Neural cell (in vitro differentiated cells): ENCODE data around the gene KIZ. TPM values are rescaled to one million over a fixed set of nuclear protein-coding genes. Genes with fewer than 3 reads are reported as not detected.

Experiments used
- H2AFZ ChIP-seq: fragments of 200-600, 300-800 bp; sonication (generic), shearing (Covaris generic); 2 replicates; pipeline ENCODE4 v1.6.0; 2014; ENCODE audit warnings: low read depth, mild to moderate bottlenecking, antibody characterized with exemption, low read length, moderate library complexity
- H3F3A ChIP-seq: fragments of 200-600 bp; shearing (Covaris generic); 2 replicates; pipeline ENCODE4 v1.6.1; 2016; ENCODE audit warnings: mild to moderate bottlenecking, moderate library complexity, mixed read lengths, antibody characterized with exemption, low read length; ENCODE audit not compliant: insufficient read depth, poor library complexity, severe bottlenecking
- H3K27ac ChIP-seq: fragments of 200-600, 300-800 bp; sonication (generic), shearing (Covaris generic); 2 replicates; pipeline ENCODE4 v1.5.1; 2014; ENCODE audit warnings: mild to moderate bottlenecking, low read length, moderate library complexity
- H3K27me3 ChIP-seq: fragments of 300-800, 200-600 bp; sonication (generic), shearing (Covaris generic); 2 replicates; pipeline ENCODE4 v1.6.0; 2014; ENCODE audit warnings: mild to moderate bottlenecking, low read depth, low read length, moderate library complexity; ENCODE audit not compliant: insufficient read depth
- H3K36me3 ChIP-seq: fragments of 300-800, 200-600 bp; sonication (generic), shearing (Covaris generic); 2 replicates; pipeline ENCODE4 v1.5.1; 2014; ENCODE audit warnings: mild to moderate bottlenecking, antibody characterized with exemption, low read length, moderate library complexity; ENCODE audit not compliant: insufficient read depth
- H3K4me2 ChIP-seq: fragments of 300-800, 200-600 bp; sonication (generic), shearing (Covaris generic); 2 replicates; pipeline ENCODE4 v1.6.0; 2014; ENCODE audit warnings: mild to moderate bottlenecking, low read length
- H3K4me3 ChIP-seq: fragments of 300-800, 200-600 bp; sonication (generic), shearing (Covaris generic); 2 replicates; pipeline ENCODE4 v1.5.1; 2014; ENCODE audit warnings: mild to moderate bottlenecking, low read length, moderate library complexity
- H3K79me2 ChIP-seq: fragments of 200-600 bp; shearing (Covaris generic); replicated peaks from 2 replicates; pipeline ENCODE4 v1.6.0; 2014; ENCODE audit warnings: mild to moderate bottlenecking, low read length, moderate library complexity; ENCODE audit not compliant: insufficient read depth
- H3K9ac ChIP-seq: fragments of 300-800, 200-600 bp; sonication (generic), shearing (Covaris generic); 2 replicates; pipeline ENCODE4 v1.6.1; 2016; ENCODE audit warnings: mild to moderate bottlenecking, low read length, mixed read lengths
- H3K9me2 ChIP-seq: fragments of 200-600 bp; shearing (Covaris generic); 2 replicates; pipeline ENCODE4 v1.6.1; 2016; ENCODE audit warnings: mild to moderate bottlenecking, low read length, mixed read lengths; ENCODE audit not compliant: insufficient read depth
- H3K9me3 ChIP-seq: fragments of 200-600, 300-800 bp; sonication (generic), shearing (Covaris generic); 2 replicates; pipeline ENCODE4 v1.6.1; 2016; ENCODE audit warnings: mild to moderate bottlenecking, mixed run types, low read length, moderate library complexity, mixed read lengths
- H4K20me1 ChIP-seq: fragments of 200-600 bp; shearing (Covaris generic); 2 replicates; pipeline ENCODE4 v1.6.1; 2016; ENCODE audit warnings: mild to moderate bottlenecking, mixed run types; ENCODE audit not compliant: insufficient read depth
- CTCF ChIP-seq: fragments of 450-650 bp; IDR thresholded peaks from 2 replicates; pipeline ENCODE4 v1.5.1; 2014; ENCODE audit warnings: antibody characterized with exemption, mild to moderate bottlenecking, moderate library complexity; ENCODE audit not compliant: poor library complexity, severe bottlenecking
- EP300 ChIP-seq: fragments of 450-650 bp; conservative IDR thresholded peaks from 2 replicates; pipeline ENCODE4 v1.6.1; 2014; ENCODE audit warnings: antibody characterized with exemption, mild to moderate bottlenecking, moderate library complexity; ENCODE audit not compliant: poor library complexity, severe bottlenecking
- EZH2 ChIP-seq: fragments of 200-600, 300-800 bp; shearing (Covaris generic), sonication (generic); IDR thresholded peaks from 2 replicates; pipeline ENCODE4 v1.6.1; 2014; ENCODE audit warnings: antibody characterized with exemption, low read length, borderline replicate concordance, mild to moderate bottlenecking; ENCODE audit not compliant: insufficient read depth, poor library complexity, severe bottlenecking
- MXI1 ChIP-seq: fragments of 450-650 bp; conservative IDR thresholded peaks from 2 replicates; pipeline ENCODE4 v1.6.1; 2014; ENCODE audit warnings: antibody characterized with exemption, mild to moderate bottlenecking; ENCODE audit not compliant: poor library complexity, severe bottlenecking
- POLR2AphosphoS5 ChIP-seq: IDR thresholded peaks from 2 replicates; pipeline ENCODE4 v1.6.1; 2012
- RAD21 ChIP-seq: fragments of 450-650 bp; conservative IDR thresholded peaks from 2 replicates; pipeline ENCODE4 v1.6.1; 2014; ENCODE audit warnings: antibody characterized with exemption, mild to moderate bottlenecking, moderate library complexity
- REST ChIP-seq: IDR thresholded peaks from 2 replicates; pipeline ENCODE4 v1.6.1; 2012; ENCODE audit warnings: borderline replicate concordance
- SMC3 ChIP-seq: fragments of 450-650 bp; conservative IDR thresholded peaks from 2 replicates; pipeline ENCODE4 v1.6.1; 2014; ENCODE audit warnings: antibody characterized with exemption, mild to moderate bottlenecking, moderate library complexity; ENCODE audit not compliant: poor library complexity
- TAF1 ChIP-seq: IDR thresholded peaks from 2 replicates; pipeline ENCODE4 v1.6.1; 2012; ENCODE audit warnings: low read depth
- polyA plus RNA-seq: library from polyadenylated mRNA; depleted of rRNA; stranded (reverse); fragments of >200 nt; gene quantifications from 2 replicates; pipeline ENCODE4 v1.2.3, GENCODE V29; 2014

The KIZ gene
- polyA plus RNA-seq, 1 donor from 2014 or later = 3.6 TPM

- Histone ChIP-seq H3K36me3 (no peaks in the 10 kb centered on the region), H3K79me2 (no peaks in the 10 kb centered on the region), H3K9ac (no peak overlapping the region), H3F3A (no peaks in the 10 kb centered on the region), H3K27ac (no peak overlapping the region), H3K4me3 (no peak overlapping the region), H3K9me2 (no peaks in the 10 kb centered on the region), H4K20me1 (no peaks in the 10 kb centered on the region), H2AFZ (no peak overlapping the region), H3K27me3 (peaks cover 18% of the 10 kb centered on the region), H3K4me2 (no peak overlapping the region), H3K9me3 (no peaks in the 10 kb centered on the region)
- TF ChIP-seq SMC3 (no peak), POLR2AphosphoS5 (no peak), EZH2 (no peak), RAD21 (no peak), CTCF (no peak), REST (no peak)
Measured at GRCh38 chr20:21184819-21185218, 58.9 kb downstream of the KIZ start.

GRCh38 chr20:21185849-21186248, 60.0 kb downstream of the KIZ start:
- no peak overlapping the region for H2AFZ ChIP-seq
- no peak overlapping the region for H3K4me2 ChIP-seq
- H3K27ac ChIP-seq = no peak overlapping the region
- no peaks in the 10 kb centered on the region for H3K9me3 ChIP-seq
- no peaks in the 10 kb centered on the region for H3K36me3 ChIP-seq
- H3K4me3 ChIP-seq = no peak overlapping the region
- H4K20me1 ChIP-seq = no peaks in the 10 kb centered on the region
- H3F3A ChIP-seq = no peaks in the 10 kb centered on the region
- no peaks in the 10 kb centered on the region for H3K9me2 ChIP-seq
- H3K9ac ChIP-seq = no peak overlapping the region
- TF ChIP-seq POLR2AphosphoS5 = no peak
- H3K27me3 ChIP-seq = peaks cover 29% of the 10 kb centered on the region
- no peaks in the 10 kb centered on the region for H3K79me2 ChIP-seq

DNA sequence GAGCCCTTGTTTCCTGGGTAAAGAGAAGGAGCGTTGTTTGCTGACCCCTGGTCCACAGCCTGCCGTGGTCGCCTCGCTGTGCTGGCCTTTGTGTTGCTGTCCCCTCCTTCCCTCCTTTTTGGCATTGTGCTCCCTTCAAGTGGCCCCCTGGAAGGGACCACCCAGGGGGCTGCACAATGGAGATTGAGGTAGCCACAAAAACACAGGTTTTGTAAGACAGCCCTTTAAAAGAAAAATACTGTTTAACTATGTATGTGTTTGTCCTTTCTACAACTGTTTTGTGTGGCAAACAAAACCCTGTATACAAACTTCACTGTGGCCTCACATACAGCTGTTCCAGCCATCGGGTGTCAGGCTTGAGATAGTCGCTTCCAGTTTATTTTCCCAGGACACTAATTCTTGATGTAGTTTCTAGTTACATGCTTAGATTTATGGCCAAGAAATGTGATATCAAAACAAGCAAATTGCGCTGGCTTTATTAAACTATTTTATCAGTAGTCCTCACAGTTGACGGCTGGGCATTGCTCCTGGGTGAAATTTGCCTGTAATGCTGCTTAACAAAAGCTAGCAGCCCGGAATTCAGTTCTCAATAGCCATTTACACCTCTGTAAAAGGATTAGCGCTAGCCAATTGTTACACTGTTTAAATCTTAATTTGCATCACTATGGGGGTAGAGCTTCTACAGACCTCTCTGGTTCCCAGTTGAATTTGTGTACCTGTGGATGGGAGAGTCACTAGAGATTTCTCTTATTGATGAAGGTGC, 64.1 kb downstream of the KIZ start:
- Histone ChIP-seq H3K9me2 (no peaks in the 10 kb centered on the region), H3K36me3 (no peaks in the 10 kb centered on the region), H3F3A (no peaks in the 10 kb centered on the region), H4K20me1 (no peaks in the 10 kb centered on the region), H3K9ac (no peak overlapping the region), H3K27ac (no peak overlapping the region), H3K4me2 (no peak overlapping the region), H3K4me3 (no peak overlapping the region), H3K9me3 (no peaks in the 10 kb centered on the region), H2AFZ (no peak overlapping the region), H3K79me2 (no peaks in the 10 kb centered on the region), H3K27me3 (peaks cover 65% of the 10 kb centered on the region)
- no peak for TF ChIP-seq SMC3
- TF ChIP-seq TAF1 = no peak
- TF ChIP-seq POLR2AphosphoS5 = no peak
- TF ChIP-seq RAD21 = no peak
- no peak for TF ChIP-seq REST
- no peak for TF ChIP-seq EZH2
- TF ChIP-seq CTCF = no peak
- no peak for TF ChIP-seq MXI1
- no peak for TF ChIP-seq EP300
